Measurements from ENCODE around the gene FIGNL1.

FIGNL1 gene

DNA sequence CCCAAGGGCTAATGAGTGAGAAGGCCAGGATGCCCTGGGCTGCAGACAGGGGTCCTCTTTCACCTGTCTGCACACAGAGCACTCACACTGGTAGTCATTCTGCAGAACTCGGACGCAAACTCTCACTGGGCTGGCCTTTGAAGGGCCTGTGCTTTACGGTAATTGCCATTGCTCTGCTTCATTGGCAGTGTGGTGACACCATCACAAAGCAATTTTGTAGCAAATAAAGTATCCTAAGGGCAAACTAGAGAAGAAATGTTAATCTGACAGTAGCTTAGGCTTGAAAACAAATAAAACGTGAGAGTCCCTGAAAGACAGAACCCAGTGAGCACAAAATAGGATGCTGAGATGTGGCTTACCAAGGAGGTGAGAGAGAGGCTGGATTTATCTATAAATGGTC lies 30.6 kb upstream of the FIGNL1 start:
- no peak overlapping the region for H3K27ac ChIP-seq (ENCODE audit: low read depth, low read length, poor library complexity, severe bottlenecking)
- H3K4me2 ChIP-seq (ENCODE audit: low read length) = no peak overlapping the region
- H3K4me3 ChIP-seq (ENCODE audit: low read depth, low read length, poor library complexity, severe bottlenecking) = no peak overlapping the region
- no peaks in the 10 kb centered on the region for H3K4me1 ChIP-seq (ENCODE audit: insufficient read depth, low read length, severe bottlenecking)
- TF ChIP-seq, protein P1, sequence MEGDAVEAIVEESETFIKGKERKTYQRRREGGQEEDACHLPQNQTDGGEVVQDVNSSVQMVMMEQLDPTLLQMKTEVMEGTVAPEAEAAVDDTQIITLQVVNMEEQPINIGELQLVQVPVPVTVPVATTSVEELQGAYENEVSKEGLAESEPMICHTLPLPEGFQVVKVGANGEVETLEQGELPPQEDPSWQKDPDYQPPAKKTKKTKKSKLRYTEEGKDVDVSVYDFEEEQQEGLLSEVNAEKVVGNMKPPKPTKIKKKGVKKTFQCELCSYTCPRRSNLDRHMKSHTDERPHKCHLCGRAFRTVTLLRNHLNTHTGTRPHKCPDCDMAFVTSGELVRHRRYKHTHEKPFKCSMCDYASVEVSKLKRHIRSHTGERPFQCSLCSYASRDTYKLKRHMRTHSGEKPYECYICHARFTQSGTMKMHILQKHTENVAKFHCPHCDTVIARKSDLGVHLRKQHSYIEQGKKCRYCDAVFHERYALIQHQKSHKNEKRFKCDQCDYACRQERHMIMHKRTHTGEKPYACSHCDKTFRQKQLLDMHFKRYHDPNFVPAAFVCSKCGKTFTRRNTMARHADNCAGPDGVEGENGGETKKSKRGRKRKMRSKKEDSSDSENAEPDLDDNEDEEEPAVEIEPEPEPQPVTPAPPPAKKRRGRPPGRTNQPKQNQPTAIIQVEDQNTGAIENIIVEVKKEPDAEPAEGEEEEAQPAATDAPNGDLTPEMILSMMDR (IDR thresholded peaks at IDR 0.05; ENCODE audit: low read length) = no peak
- no peak for TF ChIP-seq EZH2 (IDR thresholded peaks at IDR 0.05; ENCODE audit: borderline replicate concordance, low read length)
- H3K79me2 ChIP-seq (ENCODE audit: insufficient read depth, low read length) = no peaks in the 10 kb centered on the region
- H3F3A ChIP-seq (ENCODE audit: insufficient read depth, low read length) = no peaks in the 10 kb centered on the region
- no peaks in the 10 kb centered on the region for H3K9me2 ChIP-seq (ENCODE audit: low read depth, low read length)
- no peaks in the 10 kb centered on the region for H3K27me3 ChIP-seq (ENCODE audit: insufficient read depth, low read length)
- H4K20me1 ChIP-seq (ENCODE audit: insufficient read depth, low read length) = no peaks in the 10 kb centered on the region
- no peak overlapping the region for H3K9ac ChIP-seq (ENCODE audit: low read length)
- no peaks in the 10 kb centered on the region for H3K36me3 ChIP-seq (ENCODE audit: insufficient read depth, low read length)
- no peak overlapping the region for H2AFZ ChIP-seq (ENCODE audit: low read length)
- H3K9me3 ChIP-seq (ENCODE audit: low read length) = no peaks in the 10 kb centered on the region

DNA sequence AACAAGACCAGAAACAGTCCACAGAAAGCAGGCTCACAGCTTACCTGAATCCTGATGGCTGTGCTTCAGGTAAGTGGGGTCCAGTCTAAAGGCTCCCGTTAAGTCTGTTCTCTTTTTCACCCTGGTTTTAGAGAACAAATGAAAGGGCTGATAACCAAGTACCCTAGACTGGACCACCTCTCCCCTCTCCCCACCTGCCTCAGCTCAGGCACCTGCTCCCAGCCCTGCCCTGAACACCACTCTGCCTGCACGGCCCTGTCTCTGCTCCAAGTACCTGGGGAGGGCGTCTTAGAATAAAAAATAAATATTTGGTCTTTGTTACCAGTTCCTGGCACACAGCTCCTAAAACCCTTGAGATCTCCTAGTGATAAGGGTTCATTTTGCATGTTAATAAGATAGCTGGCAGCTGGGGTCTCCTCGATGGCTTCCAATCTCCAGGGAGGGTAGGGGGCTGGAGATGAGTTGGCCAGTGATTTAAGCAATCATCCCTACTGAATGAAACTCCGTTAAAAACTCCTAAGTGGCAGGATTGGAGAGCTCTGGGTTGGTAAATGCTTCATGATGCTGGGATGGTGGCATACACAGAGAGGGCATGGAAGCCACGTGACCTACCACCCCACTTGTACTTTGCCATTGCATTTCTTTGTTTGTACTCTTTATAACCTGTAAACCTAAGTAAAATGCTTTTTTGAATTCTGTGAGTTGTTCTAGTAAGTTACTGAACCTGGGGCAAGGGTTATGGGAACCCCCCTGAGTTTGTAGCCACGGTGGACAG lies 29.8 kb upstream of the FIGNL1 start:
- Histone ChIP-seq H3K27me3 (ENCODE audit: insufficient read depth, low read length) (no peaks in the 10 kb centered on the region), H2AFZ (ENCODE audit: low read length) (no peak overlapping the region), H3K4me1 (ENCODE audit: insufficient read depth, low read length, severe bottlenecking) (no peaks in the 10 kb centered on the region), H3K27ac (ENCODE audit: low read depth, low read length, poor library complexity, severe bottlenecking) (no peak overlapping the region), H3K4me2 (ENCODE audit: low read length) (no peak overlapping the region), H3K4me3 (ENCODE audit: low read depth, low read length, poor library complexity, severe bottlenecking) (no peak overlapping the region), H3F3A (ENCODE audit: insufficient read depth, low read length) (no peaks in the 10 kb centered on the region), H3K79me2 (ENCODE audit: insufficient read depth, low read length) (no peaks in the 10 kb centered on the region), H3K9me3 (ENCODE audit: low read length) (no peaks in the 10 kb centered on the region), H3K36me3 (ENCODE audit: insufficient read depth, low read length) (no peaks in the 10 kb centered on the region), H4K20me1 (ENCODE audit: insufficient read depth, low read length) (no peaks in the 10 kb centered on the region), H3K9me2 (ENCODE audit: low read depth, low read length) (no peaks in the 10 kb centered on the region), H3K9ac (ENCODE audit: low read length) (no peak overlapping the region)
- TF ChIP-seq EZH2 (IDR thresholded peaks at IDR 0.05; ENCODE audit: borderline replicate concordance, low read length) = no peak
- TF ChIP-seq, protein P1 (IDR thresholded peaks at IDR 0.05; ENCODE audit: low read length) = no peak

DNA sequence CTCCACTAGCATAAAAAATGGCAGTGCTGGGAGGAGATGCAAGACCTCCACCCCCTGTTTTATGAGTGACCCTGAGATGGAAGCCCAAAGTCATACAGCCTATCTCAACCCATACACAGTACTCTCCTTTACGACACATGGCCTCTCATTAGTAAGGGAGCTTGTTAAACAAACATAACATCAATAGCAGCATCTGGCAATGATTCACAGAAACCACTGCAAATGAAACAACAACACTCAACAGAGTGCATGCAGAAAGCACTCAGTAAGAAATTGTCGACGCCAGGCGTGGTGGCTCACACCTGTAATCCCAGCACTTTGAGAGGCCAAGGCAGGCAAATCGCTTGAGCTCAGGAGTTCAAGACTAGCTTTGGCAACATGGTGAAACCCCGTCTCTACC lies 27.5 kb upstream of the FIGNL1 start:
- no peaks in the 10 kb centered on the region for H3K9me3 ChIP-seq (ENCODE audit: low read length)
- no peak overlapping the region for H2AFZ ChIP-seq (ENCODE audit: low read length)
- no peaks in the 10 kb centered on the region for H4K20me1 ChIP-seq (ENCODE audit: insufficient read depth, low read length)
- TF ChIP-seq, protein P1 (IDR thresholded peaks at IDR 0.05; ENCODE audit: low read length) = no peak
- no peak for TF ChIP-seq EZH2 (IDR thresholded peaks at IDR 0.05; ENCODE audit: borderline replicate concordance, low read length)
- H3K9ac ChIP-seq (ENCODE audit: low read length) = no peak overlapping the region
- no peaks in the 10 kb centered on the region for H3K36me3 ChIP-seq (ENCODE audit: insufficient read depth, low read length)
- H3K79me2 ChIP-seq (ENCODE audit: insufficient read depth, low read length) = no peaks in the 10 kb centered on the region
- peaks cover 6% of the 10 kb centered on the region; the same call in 1 of the 2 replicates for H3K27me3 ChIP-seq (ENCODE audit: insufficient read depth, low read length)
- H3F3A ChIP-seq (ENCODE audit: insufficient read depth, low read length) = no peaks in the 10 kb centered on the region
- H3K9me2 ChIP-seq (ENCODE audit: low read depth, low read length) = no peaks in the 10 kb centered on the region
- no peak overlapping the region for H3K27ac ChIP-seq (ENCODE audit: low read depth, low read length, poor library complexity, severe bottlenecking)
- no peak overlapping the region for H3K4me2 ChIP-seq (ENCODE audit: low read length)
- no peak overlapping the region for H3K4me3 ChIP-seq (ENCODE audit: low read depth, low read length, poor library complexity, severe bottlenecking)
- H3K4me1 ChIP-seq (ENCODE audit: insufficient read depth, low read length, severe bottlenecking) = no peaks in the 10 kb centered on the region
